HepG2 (cell line): ENCODE data around the gene ZNF804B. TPM values are rescaled to one million over a fixed set of nuclear protein-coding genes. Genes with fewer than 3 reads are reported as not detected.

Experiments used
- ATAC-seq: fragments of 200-7000 bp; cut with Tn5 transposase; 3 replicates; pipeline ENCODE4 v1.9.1; 2020; ENCODE audit warnings: mild to moderate bottlenecking, moderate library complexity
- BruUV-seq: library from RNA; stranded (reverse); fragments of 400-500 nt; replicated peaks from 2 replicates; lab custom pipeline; 2021; lab: Mats Ljungman, UMichigan
- CTCF ChIA-PET: fragments of 300-600 bp; formaldehyde crosslinking; extraction: SDS; loops from one replicate; lab custom pipeline; 2021; ENCODE audit warnings: low total read pairs, inconsistent platforms, low intra/inter-chr PET ratio; lab: Yijun Ruan, JAX
- POLR2A ChIA-PET: fragments of 350-600 bp; sonication (Branson Sonifier 250); formaldehyde crosslinking; loops from one replicate; lab custom pipeline; 2020; ENCODE audit warnings: antibody characterized with exemption, inconsistent platforms; lab: Yijun Ruan, JAX
- DNase-seq: peaks from one replicate; pipeline ENCODE4 v3.0.0-alpha.2; 2015; ENCODE audit warnings: low spot score
- FAIRE-seq: peaks from 3 replicates; lab custom pipeline; 2011; peaks lifted over from hg19 to GRCh38; lab: Jason Lieb, UNC
- H2AFZ ChIP-seq: one replicate; pipeline ENCODE4 v1.6.1; 2011; ENCODE audit warnings: low read length, inconsistent platforms
- H3K27ac ChIP-seq: fragments of 300-600 bp; 3 replicates; pipeline ENCODE4 v1.8.0; 2011; ENCODE audit warnings: mixed run types, mild to moderate bottlenecking, mixed read lengths, low read length, inconsistent platforms; ENCODE audit not compliant: insufficient read depth; ENCODE audit errors: extremely low read length
- H3K27me3 ChIP-seq, 2 experiments: fragments of 200-600 bp in 1 of 2; 2 replicates in 1 of 2; 3 replicates in 1 of 2; pipeline versions ENCODE4 v1.6.0 to v1.8.0; 2011; ENCODE audit warnings: low read length in 2 of 2, mild to moderate bottlenecking in 2 of 2, moderate library complexity in 2 of 2, inconsistent platforms in 1 of 2; ENCODE audit not compliant: insufficient read depth in 2 of 2, control insufficient read depth in 1 of 2
- H3K36me3 ChIP-seq, 2 experiments: fragments of 200-600 bp in 1 of 2; replicated peaks in 1 of 2; 2 replicates in 1 of 2; 3 replicates in 1 of 2; pipeline versions ENCODE4 v1.5.1 to v1.8.0; 2011; ENCODE audit warnings: low read length in 2 of 2, inconsistent platforms in 1 of 2; ENCODE audit not compliant: insufficient read depth in 2 of 2, control insufficient read depth in 1 of 2
- H3K4me1 ChIP-seq: 2 replicates; pipeline ENCODE4 v1.5.1; 2012; ENCODE audit warnings: low read length, inconsistent platforms; ENCODE audit not compliant: insufficient read depth
- H3K4me2 ChIP-seq: 2 replicates; pipeline ENCODE4 v1.6.0; 2011; ENCODE audit warnings: low read depth, low read length, inconsistent platforms
- H3K4me3 ChIP-seq, 3 experiments: fragments of 200-600 bp in 1 of 3; sonication (generic), shearing (Covaris generic) in 1 of 3; replicated peaks in 1 of 3; 2 replicates each; pipeline ENCODE4 v1.5.1; 2011 to 2016; ENCODE audit warnings: low read length in 3 of 3, inconsistent platforms in 2 of 3, low read depth in 2 of 3, mild to moderate bottlenecking in 2 of 3, control low read depth in 1 of 3, mixed read lengths in 1 of 3; ENCODE audit not compliant: insufficient read depth in 1 of 3
- H3K79me2 ChIP-seq: one replicate; pipeline ENCODE4 v1.6.1; 2011; ENCODE audit warnings: low read length, inconsistent platforms; ENCODE audit not compliant: insufficient read depth
- H3K9ac ChIP-seq: 2 replicates; pipeline ENCODE4 v1.6.0; 2011; ENCODE audit warnings: mild to moderate bottlenecking, low read depth, low read length, inconsistent platforms; ENCODE audit not compliant: insufficient read depth
- H3K9me3 ChIP-seq: 2 replicates; pipeline ENCODE4 v1.5.1; 2012; ENCODE audit warnings: mild to moderate bottlenecking, low read length
- H4K20me1 ChIP-seq: 2 replicates; pipeline ENCODE4 v1.6.0; 2011; ENCODE audit warnings: inconsistent platforms, mild to moderate bottlenecking, low read length, moderate library complexity; ENCODE audit not compliant: insufficient read depth
- EP300 ChIP-seq, 3 experiments: sonication (generic) in 1 of 3; formaldehyde crosslinking in 1 of 3; IDR thresholded peaks; 2 replicates each; pipeline versions ENCODE4 v1.5.1 to v1.6.1; 2011 to 2020; ENCODE audit warnings: low read depth in 2 of 3, low read length in 2 of 3, borderline replicate concordance in 1 of 3, improper control_type of control experiment in 1 of 3, mild to moderate bottlenecking in 1 of 3, missing genetic modification reagents in 1 of 3, moderate library complexity in 1 of 3
- HCFC1 ChIP-seq: fragments of 150-350 bp; IDR thresholded peaks from 2 replicates; pipeline ENCODE4 v1.6.1; 2014; ENCODE audit warnings: low read depth, low read length
- IRX3 ChIP-seq: sonication (generic); formaldehyde crosslinking; IDR thresholded peaks from 2 replicates; pipeline ENCODE4 v1.8.1; 2023; ENCODE audit warnings: mild to moderate bottlenecking, low read depth, missing genetic modification reagents, borderline replicate concordance
- MXD4 ChIP-seq: IDR thresholded peaks from 2 replicates; pipeline ENCODE4 v1.6.1; 2016; ENCODE audit warnings: mild to moderate bottlenecking, missing biosample characterization, missing genetic modification reagents
- NCOA5 ChIP-seq: sonication (generic); formaldehyde crosslinking; IDR thresholded peaks from 2 replicates; pipeline ENCODE4 v1.4.0; 2020; ENCODE audit warnings: missing genetic modification reagents
- TOE1 ChIP-seq: sonication (generic); formaldehyde crosslinking; IDR thresholded peaks from 2 replicates; pipeline ENCODE4 v1.4.0; 2020; ENCODE audit warnings: mild to moderate bottlenecking, missing genetic modification reagents
- ZNF775 ChIP-seq: sonication (generic); formaldehyde crosslinking; IDR thresholded peaks from 2 replicates; pipeline ENCODE4 v1.4.0; 2020; ENCODE audit warnings: missing genetic modification reagents, mild to moderate bottlenecking, moderate library complexity, borderline replicate concordance
- in situ Hi-C: cut with HindIII; loops from 2 replicates; pipeline ENCODE4 v1.10.0; 2017; ENCODE audit warnings: low pct_unique_long_range_greater_than_20kb; ENCODE audit not compliant: extremely low pct_ligation_motif_present
- intact Hi-C: fragments of 100-400 bp; cut with micrococcal nuclease; formaldehyde crosslinking; loops from one replicate; pipeline ENCODE4 v1.10.0; 2022; ENCODE audit not compliant: unreplicated experiment
- polyA plus RNA-seq, 8 experiments: library from polyadenylated mRNA; depleted of rRNA in 3 of 8; stranded (reverse) in 7 of 8; unstranded in 1 of 8; fragments of >200 nt; fragmentation: Illumina TruSeq in 4 of 8; extraction: Trizol in 4 of 8; gene quantifications; 2 replicates each; pipeline versions ENCODE4 v1.2.1 to v1.2.3, GENCODE V29; 2011 to 2016; ENCODE audit warnings: low read depth in 4 of 8, missing spikeins in 1 of 8, mixed read lengths in 1 of 8; ENCODE audit not compliant: insufficient read depth in 1 of 8
- total RNA-seq, 5 experiments: library from RNA; depleted of rRNA; stranded (reverse); fragments of >200 nt; fragmentation: Illumina TruSeq; extraction: Trizol; gene quantifications; 2 replicates each; pipeline ENCODE4 v1.2.3, GENCODE V29; 2016; ENCODE audit warnings: low read depth in 1 of 5
- TF ChIP-seq, protein P1 (sequence below): sonication (generic); formaldehyde crosslinking; IDR thresholded peaks from 2 replicates; pipeline ENCODE4 v1.4.0; 2020; ENCODE audit warnings: mild to moderate bottlenecking, missing genetic modification reagents, borderline replicate concordance

The ZNF804B gene
- total and polyA plus RNA-seq, 2 of the 13 experiments (the other 11 are each of a cell fraction or from before 2014, with no cell fraction given), result not detected

DNA sequence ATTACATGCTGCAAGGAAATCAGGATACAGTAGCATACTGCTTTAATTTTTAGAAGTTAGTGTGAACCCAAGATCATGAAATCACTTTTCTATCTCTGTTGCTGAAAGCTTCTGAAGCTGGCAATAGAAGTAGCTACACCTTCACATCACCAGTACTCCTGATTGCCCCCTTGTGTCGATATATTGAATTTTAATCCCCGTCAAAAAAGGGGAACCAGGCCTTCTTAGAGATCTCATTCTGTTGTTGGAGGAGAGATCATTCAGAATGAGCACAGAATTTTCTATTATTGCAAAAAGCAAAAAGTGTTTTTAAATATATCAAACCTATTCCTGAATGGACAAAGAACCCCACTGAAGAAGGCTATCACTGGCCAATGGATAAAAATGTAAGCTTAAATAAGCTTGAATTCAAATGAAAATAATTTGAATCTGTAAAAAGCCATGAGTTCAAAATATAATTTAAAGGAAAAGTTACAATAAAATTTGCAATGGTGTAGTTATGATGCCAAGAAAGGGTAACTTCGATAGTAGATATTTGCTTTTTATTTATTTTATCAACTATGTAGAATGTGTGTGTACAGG lies 75.7 kb downstream of the ZNF804B start (continued):
- TF ChIP-seq HCFC1, result no peak

DNA sequence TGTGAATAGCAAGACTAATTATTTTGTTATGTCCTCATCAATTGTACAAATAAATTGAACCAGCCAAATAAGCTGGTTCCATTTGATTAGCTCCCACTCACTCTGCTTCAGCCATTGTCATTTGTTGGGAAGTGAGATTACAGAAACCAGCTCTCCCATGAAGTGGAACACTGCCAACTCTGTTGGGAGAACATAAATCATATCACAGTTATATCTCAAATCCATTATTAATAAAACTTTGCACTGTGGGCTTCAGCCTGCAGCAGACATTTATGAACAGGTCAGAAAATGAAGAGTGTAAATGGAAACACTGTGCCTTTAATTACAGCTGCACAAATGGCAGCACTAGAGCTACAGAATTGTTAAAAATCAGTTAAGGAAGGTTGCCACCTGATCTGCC lies 82.7 kb downstream of the ZNF804B start:
- no peaks in the 10 kb centered on the region for H3K4me1 ChIP-seq
- no peak overlapping the region for H2AFZ ChIP-seq
- ChIA-PET CTCF (no interaction called here), POLR2A (no interaction called here)
- no TSS peak for BruUV-seq
- DNase-seq, result no peak
- no peak overlapping the region for H3K9ac ChIP-seq
- H4K20me1 ChIP-seq, result no peaks in the 10 kb centered on the region
- no peak for TF ChIP-seq EP300 (IDR thresholded peaks at IDR 0.05; ENCODE audit: low read depth in 2 of 2, low read length in 2 of 2)
- no peak for TF ChIP-seq EP300 (CRISPR knock-in tag; IDR thresholded peaks at IDR 0.05; ENCODE audit: borderline replicate concordance)
- no peak for TF ChIP-seq TOE1 (CRISPR knock-in tag)
- TF ChIP-seq, protein P1, sequence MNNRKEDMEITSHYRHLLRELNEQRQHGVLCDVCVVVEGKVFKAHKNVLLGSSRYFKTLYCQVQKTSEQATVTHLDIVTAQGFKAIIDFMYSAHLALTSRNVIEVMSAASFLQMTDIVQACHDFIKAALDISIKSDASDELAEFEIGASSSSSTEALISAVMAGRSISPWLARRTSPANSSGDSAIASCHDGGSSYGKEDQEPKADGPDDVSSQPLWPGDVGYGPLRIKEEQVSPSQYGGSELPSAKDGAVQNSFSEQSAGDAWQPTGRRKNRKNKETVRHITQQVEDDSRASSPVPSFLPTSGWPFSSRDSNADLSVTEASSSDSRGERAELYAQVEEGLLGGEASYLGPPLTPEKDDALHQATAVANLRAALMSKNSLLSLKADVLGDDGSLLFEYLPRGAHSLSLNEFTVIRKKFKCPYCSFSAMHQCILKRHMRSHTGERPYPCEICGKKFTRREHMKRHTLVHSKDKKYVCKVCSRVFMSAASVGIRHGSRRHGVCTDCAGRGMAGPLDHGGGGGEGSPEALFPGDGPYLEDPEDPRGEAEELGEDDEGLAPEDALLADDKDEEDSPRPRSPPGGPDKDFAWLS, result no peak
- TF ChIP-seq IRX3, result no peak
- no peak for TF ChIP-seq NCOA5 (CRISPR knock-in tag)
- TF ChIP-seq MXD4 (CRISPR knock-in tag), result no peak
- no peak for TF ChIP-seq ZNF775
- H3K4me3 ChIP-seq, result no peak overlapping the region
- H3K27me3 ChIP-seq, result no peaks in the 10 kb centered on the region
- no peak overlapping the region for H3K27ac ChIP-seq
- no peaks in the 10 kb centered on the region for H3K9me3 ChIP-seq
- intact Hi-C loops (loop anchor here (5.0 kb wide), 1 partner anchor 980 kb away; no protein-coding TSS in a partner anchor), in situ Hi-C loops (loop anchor here (25.0 kb wide), 1 partner anchor 605 kb away; no protein-coding TSS in a partner anchor)
- no peak overlapping the region for H3K4me2 ChIP-seq
- no peaks in the 10 kb centered on the region for H3K79me2 ChIP-seq
- ATAC-seq, result no peak
- FAIRE-seq, result no peak
- H3K36me3 ChIP-seq, result no peaks in the 10 kb centered on the region
